OCI-LY3 (cell line): ENCODE measurements around the gene SUMF1.

Experiments
- CTCF ChIP-seq: fragments of 200-600, 300-600 bp; sonication (generic); IDR thresholded peaks from 2 replicates; pipeline ENCODE4 v1.5.1; 2014; ENCODE audit warnings: antibody characterized with exemption, low read length, low read depth
- EZH2phosphoT487 ChIP-seq: fragments of 200-600 bp; shearing (Covaris generic); IDR thresholded peaks from 2 replicates; pipeline ENCODE4 v1.6.1; 2018; ENCODE audit warnings: antibody characterized with exemption, mixed run types, low read depth

- TF ChIP-seq CTCF: no peak
- TF ChIP-seq EZH2phosphoT487: no peak
Measured at GRCh38 chr3:4413467-4413866, 53.6 kb downstream of the SUMF1 start.
